Embryonic facial prominence (tissue), 1 donor: ENCODE data around the gene ALAS1.

Experiments
- DNase-seq: peaks from one replicate; pipeline ENCODE4 v3.0.0-alpha.2; 2016; ENCODE audit errors: extremely low spot score

ALAS1 gene

GRCh38 chr3:52249683-52250082 is 51.7 kb downstream of the ALAS1 start:
- DNase-seq, result no peak

GRCh38 chr3:52250122-52250521 is 52.2 kb downstream of the ALAS1 start:
- DNase-seq, result no peak

GRCh38 chr3:52253314-52254304 is 55.6 kb downstream of the ALAS1 start:
- no peak for DNase-seq

- DNase-seq, result no peak
These were observed 56.6 kb downstream of the ALAS1 start for GRCh38 chr3:52254608-52255007.

- DNase-seq, result no peak
These were observed 58.2 kb downstream of the ALAS1 start for GRCh38 chr3:52256159-52256558.

- DNase-seq, result no peak
These were observed 58.7 kb downstream of the ALAS1 start for GRCh38 chr3:52256622-52257021.

- no peak for DNase-seq
These were observed 60.0 kb downstream of the ALAS1 start for GRCh38 chr3:52257911-52258310.

- no peak for DNase-seq
These were observed 61.1 kb downstream of the ALAS1 start for GRCh38 chr3:52259035-52259434.

GRCh38 chr3:52259448-52259847 is 61.5 kb downstream of the ALAS1 start:
- no peak for DNase-seq

GRCh38 chr3:52262447-52262846 is 64.5 kb downstream of the ALAS1 start:
- DNase-seq, result no peak
